Vagina (tissue), 2 donors: ENCODE data around the gene NUP107.

Source experiments
- CTCF ChIP-seq, 3 experiments: fragments of 450-650 bp in 2 of 3; fragments of 200-600 bp in 1 of 3; sonication (generic) in 1 of 3; IDR thresholded peaks; one replicate each; pipeline ENCODE4 v1.5.1; 2017 to 2019; ENCODE audit warnings: antibody characterized with exemption in 3 of 3, mild to moderate bottlenecking in 2 of 3, moderate library complexity in 2 of 3
- POLR2A ChIP-seq, 2 donors: fragments of 450-650 bp; IDR thresholded peaks; one replicate each; pipeline ENCODE4 v1.6.1; 2017; ENCODE audit warnings: antibody characterized with exemption in 2 of 2, mild to moderate bottlenecking in 2 of 2, moderate library complexity in 2 of 2

- TF ChIP-seq POLR2A (IDR thresholded peaks at IDR 0.05) (no peak), CTCF (IDR thresholded peaks at IDR 0.05) (no peak)
Observed at GRCh38 chr12:68785358-68785757, 98.6 kb downstream of the NUP107 start.
